ENCODE results near the gene ANLN.
A peak's percentile ranks its signal among the peaks of the same experiment; 100 is the strongest.
"Not testable (repeated sequence)": the region's sequence is repeated elsewhere in the genome, so short reads cannot be mapped to it uniquely, and the experiment has no call there.

ANLN gene

GRCh38 chr7:36409180-36409579 is 19.5 kb downstream of the ANLN start:
- DNase-seq = no peak

DNA sequence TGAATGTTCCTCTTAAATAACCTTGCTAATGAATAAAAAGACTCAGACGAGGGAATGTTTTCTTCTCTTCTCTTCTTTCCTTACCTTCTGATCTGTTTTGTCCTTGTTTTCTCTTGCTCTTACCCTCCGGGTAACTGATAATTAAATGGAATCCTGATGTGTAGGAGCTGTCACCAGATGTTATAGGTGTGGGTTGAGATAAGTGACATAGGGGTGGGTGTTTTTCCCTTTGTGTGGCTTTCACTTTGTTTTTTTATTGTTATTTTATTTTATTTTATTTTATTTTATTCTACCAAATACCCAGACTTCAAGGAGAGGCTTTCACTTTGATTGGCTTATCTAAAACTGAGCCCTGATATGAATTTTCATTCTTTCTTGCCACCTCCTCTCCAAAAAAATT is 25.5 kb downstream of the ANLN start:
- no peak for DNase-seq

DNA sequence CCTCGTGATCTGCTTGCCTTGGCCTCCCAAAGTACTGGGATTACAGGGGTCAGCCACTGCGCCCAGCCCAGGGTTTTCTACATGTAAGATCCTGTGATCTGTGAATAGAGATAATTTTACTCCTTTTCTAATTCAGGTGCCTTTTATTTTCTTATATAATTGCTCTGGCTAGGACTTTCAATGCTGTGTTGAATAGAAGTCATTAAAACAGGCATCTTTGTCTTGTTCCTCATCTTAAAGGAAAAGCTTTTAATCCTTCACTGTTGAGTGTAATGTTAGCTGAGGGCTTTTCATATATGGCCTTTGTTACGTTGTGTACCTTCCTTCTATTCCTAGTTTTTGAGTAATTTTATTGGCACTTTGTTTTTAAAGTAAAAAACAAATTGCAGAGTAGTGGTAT is 26.6 kb downstream of the ANLN start:
- DNase-seq = no peak

GRCh38 chr7:36420307-36420706 is 30.6 kb downstream of the ANLN start:
- DNase-seq = no peak

GRCh38 chr7:36422072-36422471 is 32.4 kb downstream of the ANLN start:
- no peak for DNase-seq

- DNase-seq = no peak
Observed at GRCh38 chr7:36423633-36424032, 34.0 kb downstream of the ANLN start.

- DNase-seq = no peak
Observed at GRCh38 chr7:36430186-36430585, 40.5 kb downstream of the ANLN start.

DNA sequence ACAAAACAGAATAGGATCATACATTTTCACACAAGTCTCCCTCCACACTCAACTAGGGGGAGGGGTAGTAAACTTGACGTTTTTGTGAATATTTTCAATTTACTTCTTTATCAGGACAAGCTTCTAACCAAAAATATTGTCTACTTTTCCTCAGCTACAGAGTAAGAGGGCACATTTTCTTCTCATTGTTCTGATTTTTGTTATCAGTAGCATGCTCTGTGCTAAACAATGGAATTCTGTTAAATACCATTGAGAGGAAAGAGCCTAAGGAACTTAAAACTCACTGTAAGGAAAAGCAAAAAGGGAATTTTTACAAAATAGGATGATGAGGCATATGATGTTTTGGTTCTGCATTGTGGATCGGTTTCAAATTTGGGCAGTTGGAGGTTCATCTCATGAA is 41.2 kb downstream of the ANLN start:
- DNase-seq = no peak

DNA sequence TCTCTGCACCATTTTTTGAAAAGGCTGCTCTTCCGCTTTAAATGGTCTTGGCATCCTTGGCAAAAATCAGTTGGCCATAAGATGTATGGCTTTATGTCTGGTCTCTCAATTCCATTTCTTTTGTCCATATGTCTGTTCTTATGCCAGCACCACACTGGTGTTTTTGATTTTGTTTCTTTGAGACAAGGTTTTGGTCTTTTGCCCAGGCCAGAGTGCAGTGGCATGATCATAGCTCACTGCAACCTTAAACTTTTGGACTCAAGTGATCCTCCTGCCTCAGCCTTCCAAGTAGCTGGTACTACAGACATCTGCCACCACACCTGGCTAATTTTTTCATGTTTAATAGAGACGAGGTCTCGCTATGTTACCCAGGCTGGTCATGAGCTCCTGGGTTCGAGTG is 48.5 kb downstream of the ANLN start:
- no peak for DNase-seq

DNA sequence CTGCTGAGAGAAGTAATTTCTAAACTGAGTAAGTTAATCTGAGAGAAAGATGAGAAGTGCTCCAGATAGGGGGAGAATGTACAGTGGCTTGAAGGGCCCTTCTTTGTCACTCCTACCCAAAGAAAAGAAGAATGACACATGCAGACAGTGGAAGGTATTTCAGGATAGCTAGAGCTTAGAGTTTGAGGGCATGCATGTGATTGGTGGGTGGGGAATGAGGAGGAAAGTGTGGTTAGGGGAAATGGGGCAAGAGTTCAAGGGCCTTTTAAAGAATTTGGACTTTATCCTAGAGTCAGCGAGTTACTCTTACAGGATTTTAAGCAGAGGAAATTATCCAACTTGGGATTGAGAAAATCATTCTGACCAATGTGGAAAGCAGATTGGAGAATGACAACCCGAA is 50.0 kb downstream of the ANLN start:
- DNase-seq = no peak

- DNase-seq = peak; percentile 13
Observed at GRCh38 chr7:36440880-36441279, 51.2 kb downstream of the ANLN start.

DNA sequence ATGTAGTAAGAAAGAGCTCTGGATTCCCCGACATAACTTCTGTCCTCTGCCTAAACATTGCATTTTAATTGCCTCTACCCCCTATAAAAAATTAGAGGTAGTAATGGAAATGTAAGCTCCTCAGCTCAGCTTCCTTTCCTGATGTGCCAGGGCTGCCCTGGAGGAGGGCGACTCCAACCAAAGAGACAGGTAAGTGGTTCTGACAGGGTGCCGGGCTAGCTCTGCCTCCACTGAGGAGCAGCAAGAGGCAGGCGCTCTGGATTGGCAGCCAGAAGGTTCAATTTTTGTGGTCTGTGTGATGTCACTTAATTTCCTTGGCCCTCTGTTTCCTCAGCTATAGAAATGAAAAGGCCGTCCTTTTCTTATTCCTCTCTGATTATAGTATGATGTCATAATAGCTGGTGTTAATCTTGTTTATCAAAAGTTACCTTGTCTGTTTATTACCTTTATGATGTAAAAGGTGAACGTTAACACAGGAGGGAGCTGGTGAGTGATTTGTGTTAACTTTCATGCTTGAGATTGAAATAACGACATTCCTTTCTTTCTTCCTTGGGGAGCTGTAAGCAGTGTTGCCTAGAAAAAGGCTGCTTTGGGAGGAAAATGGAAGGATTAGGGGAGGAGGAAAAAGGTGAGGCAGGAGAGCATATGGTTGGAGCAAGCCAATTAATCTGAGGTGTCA is 51.8 kb downstream of the ANLN start:
- DNase-seq = no peak

DNA sequence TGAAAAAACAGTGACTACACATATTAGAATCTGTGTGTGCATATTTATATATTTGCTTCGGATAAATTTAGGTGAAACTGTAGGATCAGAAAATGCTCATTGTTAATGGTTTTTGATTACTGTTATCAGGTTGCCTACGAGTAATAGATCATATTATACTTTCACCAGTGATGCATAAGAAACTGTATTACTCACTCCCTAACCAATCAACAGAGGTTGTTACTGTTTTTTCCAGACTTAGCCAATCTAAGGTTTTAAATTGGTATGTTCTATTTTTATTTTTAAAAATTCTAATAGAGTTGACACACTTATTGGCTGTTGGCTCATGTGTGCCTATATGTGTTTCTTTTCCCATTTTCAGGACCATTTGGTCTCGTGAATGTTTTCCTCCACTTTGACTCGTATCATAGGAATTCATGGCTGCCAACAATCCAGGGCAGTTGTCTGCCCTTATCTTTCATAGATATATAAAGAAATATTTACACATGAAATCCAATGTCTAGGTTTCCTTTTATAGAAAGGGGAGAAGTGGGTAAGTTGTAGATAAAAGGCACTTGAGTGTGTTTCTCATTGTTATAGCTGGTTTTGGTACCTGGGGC is 59.2 kb downstream of the ANLN start:
- no peak for DNase-seq

GRCh38 chr7:36449685-36450084 is 60.0 kb downstream of the ANLN start:
- DNase-seq = no peak

GRCh38 chr7:36453769-36454168 is 64.1 kb downstream of the ANLN start:
- no peak for DNase-seq

GRCh38 chr7:36455646-36456045 is 66.0 kb downstream of the ANLN start:
- DNase-seq = no peak

DNA sequence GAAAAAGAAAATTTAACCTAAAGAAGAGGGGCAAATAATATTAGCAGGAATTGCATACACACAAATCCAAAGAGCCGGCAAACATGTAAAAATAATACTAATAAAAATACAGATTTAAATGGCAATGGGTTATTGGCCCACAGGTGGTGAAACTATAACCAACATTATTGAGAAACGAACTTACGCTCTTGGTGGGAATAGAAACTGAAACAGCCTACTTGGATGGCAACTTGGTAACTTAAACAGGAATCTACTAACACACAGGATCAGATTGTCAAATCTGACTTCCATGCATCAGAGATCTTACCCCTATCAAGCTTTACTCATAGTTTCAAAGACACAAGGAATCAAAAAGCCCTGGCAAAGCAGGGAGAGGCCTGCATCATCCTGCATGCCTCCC is 66.5 kb downstream of the ANLN start:
- no peak for DNase-seq

DNA sequence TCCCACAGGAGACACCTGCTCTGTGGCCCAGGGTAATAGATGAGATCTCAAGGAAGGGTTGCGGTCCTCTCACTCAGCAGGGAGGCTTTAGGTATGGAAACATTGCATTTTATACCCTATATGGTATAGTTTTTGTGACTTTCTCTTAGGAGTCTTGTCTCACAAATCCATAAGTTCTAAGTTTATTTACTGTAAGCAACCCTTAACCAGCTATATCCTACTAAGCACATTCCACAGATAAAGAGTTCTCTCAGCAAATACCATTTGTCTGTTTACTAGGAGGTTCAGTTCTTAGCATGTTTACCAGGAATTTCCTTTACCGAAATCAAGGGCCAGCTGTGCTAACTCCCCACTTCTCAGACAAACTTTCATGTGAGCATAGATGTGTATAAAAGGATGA is 66.9 kb downstream of the ANLN start:
- DNase-seq = no peak

GRCh38 chr7:36459236-36459960 is 69.7 kb downstream of the ANLN start:
- DNase-seq = no peak

GRCh38 chr7:36460811-36461429 is 71.3 kb downstream of the ANLN start:
- no peak for DNase-seq

- DNase-seq = no peak
Observed at GRCh38 chr7:36462551-36463137, 73.0 kb downstream of the ANLN start.

GRCh38 chr7:36464271-36464670 is 74.6 kb downstream of the ANLN start:
- no peak for DNase-seq

- not testable (repeated sequence) for DNase-seq
Observed at GRCh38 chr7:36466001-36466400, 76.3 kb downstream of the ANLN start.

All from CD4-positive, alpha-beta T cell treated with Interleukin-4 for 4 hours (primary cell).